HG02943 (cell line): ENCODE data around the gene FMO3.

ENCODE experiments used
- ATAC-seq: cut with Tn5 transposase; IDR thresholded peaks from one replicate; pipeline ENCODE4 v1.9.1; 2021; ENCODE audit warnings: mild to moderate bottlenecking, low read depth, moderate library complexity; ENCODE audit not compliant: unreplicated experiment

Gene FMO3

DNA sequence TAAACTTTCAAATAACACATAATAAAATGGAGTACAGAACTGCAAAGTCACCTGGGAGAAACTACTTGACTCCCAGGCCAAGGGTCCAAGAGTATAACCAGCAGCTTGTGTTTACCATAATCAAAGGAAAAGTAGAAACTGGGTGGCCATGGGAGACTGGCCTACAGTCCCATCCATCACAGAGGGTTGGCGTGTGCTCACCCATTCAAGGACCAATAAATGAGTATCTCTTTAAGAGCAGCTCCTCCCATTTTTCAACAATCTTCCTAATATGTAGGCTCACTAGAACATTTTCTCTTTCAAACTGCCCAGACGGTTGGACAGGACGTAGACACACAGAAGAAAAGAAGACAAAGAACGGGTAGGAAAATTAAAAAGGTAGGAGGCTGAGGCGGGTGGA lies at the start of gene FMO3:
TSS of gene FMO3 (plus strand) at position 302 of the 400 bp plus-strand sequence. CDS start 1,754 bp downstream, outside the sequence.
- ATAC-seq, result no peak

DNA sequence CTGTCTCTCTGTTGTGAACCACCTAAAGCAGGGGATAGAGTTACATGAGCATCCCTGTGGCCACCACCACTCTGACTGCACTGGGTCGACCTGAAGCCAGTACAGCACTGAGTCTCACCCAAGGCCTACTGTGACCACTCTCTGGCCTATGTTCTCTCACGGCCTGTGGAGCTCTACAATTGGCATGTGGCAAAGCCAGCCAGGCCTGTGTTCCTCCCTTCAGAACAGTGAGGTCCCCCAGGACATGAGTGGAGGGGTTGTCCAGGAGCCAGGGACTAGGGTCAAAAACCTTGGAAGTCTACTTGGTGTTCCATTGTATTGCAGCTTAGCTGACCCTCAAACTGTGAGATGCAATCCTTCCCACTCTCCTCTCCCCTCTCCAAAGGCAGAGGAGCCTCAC lies 42.7 kb upstream of the FMO3 start:
- no peak for ATAC-seq

DNA sequence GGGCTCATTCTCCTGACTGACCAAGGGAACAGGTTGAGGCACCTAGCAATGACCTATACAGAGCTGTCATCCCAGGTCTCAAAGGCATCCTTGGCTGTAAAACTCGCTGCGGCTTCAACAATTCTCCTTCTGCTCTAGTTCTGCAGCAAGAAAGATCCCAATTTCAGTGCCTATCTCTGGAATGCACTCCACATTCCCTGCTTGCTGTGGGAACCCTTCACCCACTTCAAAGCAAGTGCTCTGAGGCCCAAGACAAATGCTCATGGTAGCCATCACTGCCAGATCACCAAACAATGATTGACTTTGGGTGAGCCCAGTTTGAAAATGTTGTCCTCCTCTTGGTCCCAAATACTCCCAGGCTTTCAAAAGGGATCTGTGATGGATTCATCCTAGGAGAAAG lies 37.7 kb upstream of the FMO3 start:
- no peak for ATAC-seq

DNA sequence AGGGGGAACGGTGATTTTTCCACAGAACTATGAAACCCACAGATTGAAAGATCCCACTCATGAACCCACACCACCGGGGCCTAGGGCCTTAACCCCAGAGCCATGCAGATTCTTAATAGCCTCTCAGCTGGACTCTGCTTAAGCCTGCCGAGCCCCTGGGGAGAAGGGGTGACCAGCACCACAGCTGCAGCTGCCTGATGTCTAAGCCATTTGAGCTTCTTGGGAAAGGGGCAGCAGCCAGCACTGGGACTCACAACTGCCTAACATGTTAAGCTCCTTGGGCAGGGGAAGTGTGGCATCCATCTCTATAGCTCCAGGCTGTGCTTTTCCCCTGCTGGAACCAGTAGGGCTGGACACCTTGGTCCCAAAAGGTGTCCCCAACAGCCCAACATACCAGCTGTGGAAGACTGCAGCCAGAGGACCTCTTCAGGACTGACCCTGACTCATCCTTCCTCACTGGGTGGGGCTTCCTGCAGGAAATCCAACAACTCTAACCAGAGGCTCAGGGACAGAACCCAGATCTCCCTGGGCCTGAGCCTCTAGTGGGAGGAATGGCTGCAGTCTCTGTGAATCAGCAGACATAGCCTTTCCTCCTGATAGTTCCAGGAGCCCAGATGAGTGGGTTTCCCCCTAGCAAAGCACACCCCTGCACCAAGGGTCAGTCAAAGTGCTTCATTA lies 34.6 kb upstream of the FMO3 start:
- ATAC-seq, result no peak

DNA sequence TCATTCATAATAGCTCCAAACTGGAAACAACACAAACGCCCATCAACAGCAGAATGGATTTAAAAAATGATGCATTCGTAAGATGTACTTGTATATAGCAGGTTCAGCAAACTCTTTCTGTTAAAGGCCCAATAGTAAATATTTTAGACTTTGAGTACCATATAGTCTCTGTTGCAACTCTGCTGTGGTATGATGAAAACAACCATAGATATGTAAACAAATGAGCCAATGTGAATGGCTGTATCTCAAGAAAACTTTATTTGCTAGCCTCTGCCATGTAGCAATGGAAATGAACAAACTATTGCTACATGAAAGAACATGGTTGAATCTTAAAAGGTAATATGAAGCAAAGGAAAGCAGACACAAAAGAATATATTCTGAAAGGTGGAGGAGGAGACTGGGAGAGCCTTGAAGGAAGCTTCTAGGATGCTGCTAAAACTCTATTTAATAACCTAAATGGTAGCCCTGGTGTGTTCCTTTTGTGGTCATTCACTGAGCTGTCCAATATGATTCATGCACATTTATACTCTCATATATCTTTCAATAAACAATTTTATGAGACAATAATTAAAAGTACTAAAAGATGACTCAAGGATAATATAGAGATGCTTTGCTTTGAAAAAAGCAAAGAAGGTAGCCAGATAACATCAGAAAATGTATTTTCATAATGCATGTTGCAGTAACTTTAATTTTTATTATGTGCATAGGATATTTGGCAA lies 29.1 kb upstream of the FMO3 start:
- no peak for ATAC-seq

DNA sequence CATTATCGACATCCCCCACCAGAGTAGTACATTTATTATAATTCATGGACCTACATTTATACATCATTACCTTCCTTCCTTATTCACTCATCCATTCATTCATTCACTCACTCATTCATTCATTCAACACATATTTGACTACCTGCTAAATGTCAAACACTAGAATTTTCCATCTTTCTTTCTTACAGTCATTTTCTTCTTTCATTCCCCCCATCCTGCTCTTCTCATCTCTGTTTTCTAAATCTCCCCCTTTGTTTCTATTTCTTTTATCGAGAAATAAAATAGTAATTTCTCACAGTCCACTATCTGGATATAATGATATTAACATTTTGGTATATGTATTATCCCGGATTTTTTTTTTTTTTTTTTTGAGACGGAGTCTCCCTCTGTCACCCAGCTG lies 27.8 kb upstream of the FMO3 start:
- ATAC-seq, result no peak

DNA sequence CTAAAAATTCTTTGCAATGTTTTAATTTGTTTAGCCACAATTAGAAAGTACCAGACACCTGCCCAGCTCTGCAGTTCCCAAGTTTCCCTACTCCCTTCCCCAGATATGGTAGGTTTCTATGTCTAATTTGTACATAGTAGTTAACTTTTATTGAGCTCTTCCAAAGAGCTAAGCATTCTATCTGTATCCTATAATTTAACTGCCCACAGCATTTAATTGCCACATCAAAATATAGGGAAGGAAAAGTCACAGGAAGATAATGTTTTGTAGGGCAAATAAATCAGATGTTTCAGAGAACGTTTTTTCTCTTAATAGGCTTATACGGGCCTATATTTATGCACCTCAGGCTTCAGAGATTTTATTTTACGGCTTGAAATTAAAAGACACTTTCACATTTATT lies 15.7 kb upstream of the FMO3 start:
- ATAC-seq, result no peak

DNA sequence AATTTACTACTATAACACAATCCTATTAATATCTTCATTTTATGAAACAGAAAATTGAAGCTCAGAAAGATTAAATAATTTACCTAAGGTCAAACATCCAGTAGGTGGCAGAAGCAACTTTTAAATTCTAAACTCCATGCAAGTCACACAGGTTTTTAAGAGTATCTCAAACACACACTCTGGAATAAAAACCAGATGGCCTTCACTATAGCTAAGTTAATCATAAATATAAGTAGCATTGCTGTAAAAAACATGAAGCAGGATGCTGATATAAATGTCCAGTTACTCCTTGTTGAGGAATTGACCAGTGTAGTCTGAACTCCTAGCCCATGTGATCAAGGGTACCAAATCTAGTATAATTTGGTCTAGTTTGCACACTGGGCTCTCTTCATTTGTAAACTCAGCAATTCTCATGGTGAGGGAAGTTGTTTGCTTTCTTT lies 9.4 kb upstream of the FMO3 start:
- ATAC-seq, result no peak

DNA sequence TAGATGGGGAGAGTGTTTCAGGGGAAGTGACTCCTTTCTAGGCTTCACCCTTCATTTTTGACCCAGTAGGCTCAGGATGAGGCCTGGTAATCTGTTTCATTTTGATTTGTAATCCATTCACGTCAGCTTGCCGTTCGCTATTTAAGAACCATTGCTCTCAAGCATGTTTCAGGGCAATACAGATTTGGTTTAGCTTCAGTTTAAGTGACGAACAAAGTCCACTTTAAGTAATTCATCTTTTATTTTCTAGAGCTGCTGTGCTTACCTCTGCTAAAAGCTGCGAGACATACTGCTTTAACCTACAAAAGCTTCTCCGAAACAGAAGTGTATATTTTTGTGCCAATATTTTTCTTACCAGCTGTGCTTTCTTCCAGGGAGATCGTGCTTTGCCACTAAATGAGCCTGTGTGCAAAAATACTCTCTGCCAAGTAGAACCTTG lies 8.9 kb upstream of the FMO3 start:
- ATAC-seq, result no peak

DNA sequence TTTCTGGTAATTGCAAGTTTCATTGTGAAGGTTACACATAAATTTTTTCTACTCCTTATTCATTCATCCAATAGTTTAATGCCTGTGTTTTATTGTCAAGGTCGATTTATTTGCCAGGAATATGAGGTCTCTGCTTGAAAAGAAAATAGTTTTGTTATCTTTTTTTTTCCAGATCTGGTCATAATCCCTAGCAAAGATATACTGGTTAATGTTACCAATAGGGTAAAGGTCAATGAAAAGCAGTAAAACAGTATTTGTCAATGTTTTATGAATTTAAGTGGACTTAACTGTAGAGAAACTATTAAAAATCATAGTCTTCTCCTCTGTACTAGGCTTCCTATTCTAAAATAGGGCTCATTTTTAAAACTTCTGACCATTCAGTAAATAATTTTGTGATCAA lies 8.1 kb upstream of the FMO3 start:
- no peak for ATAC-seq

DNA sequence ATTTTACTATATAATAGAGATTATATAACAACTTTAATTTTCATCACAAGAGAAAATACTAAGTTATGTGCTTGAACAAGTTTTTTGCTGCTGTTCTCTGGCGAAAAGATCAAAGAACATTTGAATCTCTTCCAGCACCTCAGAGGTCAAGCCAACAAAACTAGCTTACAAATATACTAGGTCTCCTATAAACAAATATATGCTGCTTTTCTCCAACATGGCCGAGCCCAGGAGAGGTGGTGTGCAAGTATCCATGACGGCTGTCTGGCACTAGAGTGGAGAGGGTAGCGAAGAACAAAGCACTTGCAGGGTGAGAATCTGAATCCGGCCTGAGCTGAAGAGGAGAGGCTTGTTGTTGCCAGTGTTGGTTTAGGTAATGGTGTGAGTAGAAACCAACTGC lies 7.5 kb upstream of the FMO3 start:
- ATAC-seq, result no peak

DNA sequence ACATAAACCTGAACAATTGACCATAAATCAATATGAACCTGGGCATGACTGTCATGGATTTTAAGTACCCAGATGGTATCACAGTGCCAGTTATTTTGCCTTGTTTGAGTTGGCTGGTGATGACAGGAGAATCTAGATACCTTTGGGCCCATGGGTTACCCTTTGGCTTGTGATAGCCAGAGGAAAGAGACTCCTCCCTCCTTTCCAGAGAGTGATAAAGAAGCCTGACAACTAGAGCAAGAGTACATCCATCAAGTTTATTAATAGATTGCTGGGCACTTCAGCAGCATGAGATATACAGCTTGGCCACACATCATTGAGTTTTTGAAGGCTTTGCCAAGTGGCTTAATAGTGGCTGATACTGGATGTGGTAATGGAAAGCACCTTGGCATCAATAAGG lies 6.6 kb upstream of the FMO3 start:
- ATAC-seq, result no peak

DNA sequence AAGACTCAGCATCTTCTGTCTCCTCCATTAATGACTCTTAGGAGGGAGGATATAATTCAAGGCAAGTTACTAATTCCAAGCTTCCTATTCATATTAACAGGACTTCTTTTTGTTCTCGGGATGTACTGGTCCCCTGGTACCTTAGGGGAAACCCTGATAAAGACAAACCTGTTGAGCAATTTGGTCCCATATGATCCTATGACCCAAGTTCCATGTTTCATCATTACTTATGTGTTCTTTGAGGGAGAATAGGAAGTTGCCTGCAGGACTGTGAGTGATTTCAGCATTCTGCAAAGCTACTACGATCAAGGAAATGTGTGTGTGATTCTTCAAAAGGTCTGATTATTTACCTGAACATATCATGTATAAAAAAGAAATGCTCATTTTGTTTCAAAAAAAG lies 5.8 kb upstream of the FMO3 start:
- ATAC-seq, result no peak

DNA sequence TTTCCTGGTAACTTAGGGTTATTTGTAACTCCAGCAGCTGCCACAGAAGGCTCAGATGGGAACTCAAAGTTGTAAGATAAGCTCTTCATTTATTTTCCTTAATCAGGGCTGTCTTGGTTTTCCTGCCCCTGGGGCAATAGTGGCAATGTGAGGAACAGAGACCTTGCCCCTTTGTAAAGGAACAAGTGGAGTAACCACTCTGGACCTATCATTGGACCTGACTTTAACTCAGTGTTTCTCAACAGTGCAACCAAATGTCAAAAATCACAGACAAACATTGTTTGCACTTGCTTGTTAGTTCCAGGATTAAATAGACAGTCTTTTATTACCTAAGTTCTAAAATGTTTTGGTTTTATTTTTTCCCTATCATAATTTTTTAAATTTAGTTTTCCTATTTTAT lies 2.8 kb upstream of the FMO3 start:
- ATAC-seq, result no peak

DNA sequence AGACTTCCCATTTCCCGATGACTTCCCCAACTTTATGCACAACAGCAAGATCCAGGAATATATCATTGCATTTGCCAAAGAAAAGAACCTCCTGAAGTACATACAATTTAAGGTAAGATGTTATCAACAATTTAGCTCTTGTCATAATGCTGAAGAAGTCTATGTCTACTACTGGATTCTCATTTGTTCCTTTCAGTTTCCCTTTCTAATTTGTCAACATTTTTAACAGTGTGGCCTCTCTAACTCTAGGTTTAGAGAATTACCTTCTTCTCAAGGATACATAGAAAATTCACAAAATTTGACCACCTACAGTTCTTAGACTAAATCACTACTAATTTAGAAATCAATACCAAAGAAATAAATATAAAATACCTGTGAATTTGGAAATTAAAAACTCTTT lies 13.2 kb downstream of the FMO3 start:
- no peak for ATAC-seq

DNA sequence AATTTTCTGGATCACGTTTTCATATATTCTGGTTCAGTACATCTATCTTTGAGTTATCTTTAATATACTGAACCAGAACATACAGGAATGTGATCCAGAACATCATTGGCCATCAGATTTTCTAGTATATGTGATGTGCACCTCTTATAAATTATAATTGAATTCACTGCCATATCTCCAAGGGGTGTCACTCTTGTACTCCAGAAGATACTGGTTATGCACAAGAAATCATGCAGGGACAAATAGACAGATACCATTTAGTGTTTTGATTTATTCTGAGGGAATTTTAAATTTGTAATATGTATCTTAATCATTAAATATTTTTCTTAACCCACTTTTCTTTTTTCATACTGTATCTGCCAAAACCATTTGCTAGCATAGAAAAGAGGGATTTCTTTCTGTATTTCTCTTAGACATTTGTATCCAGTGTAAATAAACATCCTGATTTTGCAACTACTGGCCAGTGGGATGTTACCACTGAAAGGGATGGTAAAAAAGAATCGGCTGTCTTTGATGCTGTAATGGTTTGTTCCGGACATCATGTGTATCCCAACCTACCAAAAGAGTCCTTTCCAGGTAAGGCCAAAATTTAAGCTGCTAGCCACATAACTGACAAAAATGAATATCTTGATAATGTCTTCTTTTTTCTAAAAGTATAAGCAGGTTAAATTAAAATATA lies 16.7 kb downstream of the FMO3 start:
- no peak for ATAC-seq

DNA sequence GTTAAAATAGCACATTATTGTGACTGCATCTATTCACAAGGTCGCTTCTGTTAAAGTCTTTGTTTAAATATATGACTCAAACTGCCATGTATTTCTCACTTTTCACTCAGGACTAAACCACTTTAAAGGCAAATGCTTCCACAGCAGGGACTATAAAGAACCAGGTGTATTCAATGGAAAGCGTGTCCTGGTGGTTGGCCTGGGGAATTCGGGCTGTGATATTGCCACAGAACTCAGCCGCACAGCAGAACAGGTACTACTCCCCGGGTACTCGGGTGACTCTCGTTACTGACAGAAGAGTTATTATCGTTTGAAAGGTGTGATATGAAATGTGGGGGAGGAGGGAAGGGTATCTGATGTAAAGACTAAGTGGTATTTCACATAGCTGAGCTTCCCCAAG lies 17.3 kb downstream of the FMO3 start:
- ATAC-seq, result no peak

DNA sequence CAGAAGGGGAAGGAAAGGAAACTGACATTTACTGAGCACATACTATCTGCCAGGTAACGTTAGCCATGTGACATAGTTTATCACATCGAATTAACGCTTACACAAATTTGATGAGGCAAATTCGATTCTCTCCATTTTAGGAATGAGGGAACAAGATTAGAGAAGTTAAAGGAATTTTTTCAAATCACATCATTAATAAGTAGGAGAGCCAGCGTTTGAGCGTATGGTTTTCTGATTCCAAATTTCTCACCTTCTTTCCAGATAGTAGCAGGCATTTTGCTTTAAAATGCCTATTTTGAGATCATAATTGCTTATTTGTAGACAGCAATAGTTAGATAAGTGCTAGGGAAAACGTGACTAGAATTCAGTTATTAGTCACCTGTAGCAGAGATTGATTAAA lies 19.3 kb downstream of the FMO3 start:
- ATAC-seq, result no peak

DNA sequence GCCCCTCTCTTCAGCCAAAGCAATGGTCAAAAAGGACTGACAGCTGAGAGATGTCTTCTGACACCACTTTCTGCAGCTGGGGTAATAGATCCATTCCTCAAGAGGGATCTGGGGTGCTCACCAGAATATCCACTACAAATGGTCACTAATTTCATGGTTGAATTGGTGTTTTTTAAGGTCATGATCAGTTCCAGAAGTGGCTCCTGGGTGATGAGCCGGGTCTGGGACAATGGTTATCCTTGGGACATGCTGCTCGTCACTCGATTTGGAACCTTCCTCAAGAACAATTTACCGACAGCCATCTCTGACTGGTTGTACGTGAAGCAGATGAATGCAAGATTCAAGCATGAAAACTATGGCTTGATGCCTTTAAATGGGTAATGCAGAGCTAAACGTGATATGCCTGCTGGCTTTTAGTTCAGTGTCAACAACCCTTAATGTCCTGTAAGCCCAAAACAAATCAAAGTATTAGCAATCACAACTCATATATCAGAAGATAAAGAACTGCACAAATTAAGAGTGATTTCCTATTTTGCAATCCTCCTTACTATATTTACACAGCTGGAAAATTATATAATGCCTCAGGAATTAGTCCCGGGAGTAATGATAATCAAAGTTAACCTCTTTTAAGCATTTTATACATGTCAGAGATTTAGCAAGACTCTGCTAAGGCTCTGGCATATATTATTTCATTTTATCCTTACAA lies 20.1 kb downstream of the FMO3 start:
- ATAC-seq, result no peak

DNA sequence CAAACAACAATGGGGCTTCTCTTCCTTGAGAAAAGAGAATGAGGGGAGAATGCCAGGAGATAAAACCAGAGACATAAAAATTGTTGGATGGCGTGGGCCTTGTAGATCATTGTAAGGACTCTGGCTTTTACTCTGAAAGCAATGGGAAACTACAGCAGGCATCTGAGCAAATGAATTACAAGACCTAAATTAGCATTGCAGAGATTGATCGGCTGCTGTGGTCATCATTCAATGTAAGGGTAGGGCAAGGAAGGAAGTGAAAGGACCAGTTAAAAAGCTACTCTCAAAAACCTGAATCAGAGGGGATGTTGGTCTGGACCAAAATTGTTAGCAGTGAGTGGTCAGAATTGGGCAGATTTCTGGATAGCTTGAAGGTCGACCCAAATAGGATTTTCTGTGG lies 21.4 kb downstream of the FMO3 start:
- no peak for ATAC-seq

DNA sequence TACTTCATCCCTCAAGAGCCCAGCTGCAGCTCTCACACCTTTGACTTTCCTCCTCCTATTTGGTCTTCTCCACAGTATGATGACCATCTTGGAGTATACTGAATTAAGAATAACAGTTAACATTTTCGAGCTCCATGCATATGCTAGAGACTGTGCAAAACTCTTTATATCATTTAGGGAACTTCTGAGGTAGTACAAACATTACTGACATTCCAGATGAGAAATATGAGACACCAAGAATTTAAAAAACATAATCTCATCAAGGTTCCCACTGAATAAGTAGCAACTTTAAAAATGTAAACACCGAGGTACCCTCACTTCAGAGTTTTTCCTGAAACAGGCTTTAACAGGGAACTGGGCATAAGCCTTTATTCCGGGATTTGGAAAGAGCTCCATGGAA lies 22.7 kb downstream of the FMO3 start:
- no peak for ATAC-seq
